HEK293 (cell line): Measurements from ENCODE around the gene PRRT2.

Source experiments
- CTCF ChIA-PET: fragments of 350-600 bp; formaldehyde crosslinking; extraction: SDS; loops from one replicate; lab custom pipeline; 2021; ENCODE audit warnings: antibody characterized with exemption; lab: Yijun Ruan, JAX
- POLR2A ChIA-PET: fragments of 300-600 bp; formaldehyde crosslinking; extraction: SDS; loops from one replicate; lab custom pipeline; 2020; ENCODE audit warnings: antibody characterized with exemption, inconsistent platforms; lab: Yijun Ruan, JAX
- H3K27ac ChIP-seq: fragments of 200-500 bp; sonication (Bioruptor generic); 2 replicates; pipeline ENCODE4 v1.5.1; 2014; ENCODE audit warnings: low read depth, low read length, control low read depth, inconsistent platforms; ENCODE audit errors: extremely low read depth
- H3K36me3 ChIP-seq, 2 experiments: fragments of 200-500 bp in 1 of 2; sonication (Bioruptor generic) in 1 of 2; 1 replicate in 1 of 2; 2 replicates in 1 of 2; pipeline ENCODE4 v1.5.1; 2014 to 2017; ENCODE audit warnings: inconsistent platforms in 2 of 2, low read length in 2 of 2; ENCODE audit not compliant: control insufficient read depth in 2 of 2, insufficient read depth in 1 of 2
- H3K4me1 ChIP-seq: fragments of 200-500 bp; sonication (Bioruptor generic); 2 replicates; pipeline ENCODE4 v1.5.1; 2014; ENCODE audit warnings: mild to moderate bottlenecking, low read length, inconsistent platforms; ENCODE audit not compliant: control insufficient read depth, insufficient read depth
- H3K4me3 ChIP-seq: 2 replicates; pipeline ENCODE4 v1.5.1; 2011; ENCODE audit warnings: low read depth, mild to moderate bottlenecking, control low read depth, low read length, moderate library complexity
- H3K9me3 ChIP-seq: fragments of 200-500 bp; sonication (Bioruptor generic); 2 replicates; pipeline ENCODE4 v1.5.1; 2014; ENCODE audit warnings: low read depth, low read length, inconsistent platforms; ENCODE audit not compliant: control insufficient read depth, insufficient read depth
- AEBP2 ChIP-seq: fragments of 450-650 bp; formaldehyde crosslinking; IDR thresholded peaks from 2 replicates; pipeline ENCODE4 v1.5.1; 2016; ENCODE audit warnings: missing biosample characterization, missing genetic modification characterization, borderline replicate concordance
- GLI4 ChIP-seq: fragments of 450-650 bp; formaldehyde crosslinking; IDR thresholded peaks from 2 replicates; pipeline ENCODE4 v1.5.1; 2016; ENCODE audit warnings: missing biosample characterization, missing genetic modification characterization
- HOXA7 ChIP-seq: sonication (generic); formaldehyde crosslinking; IDR thresholded peaks from 2 replicates; pipeline ENCODE4 v1.8.1; 2022; ENCODE audit warnings: missing genetic modification reagents, borderline replicate concordance
- PBX3 ChIP-seq: sonication (generic); formaldehyde crosslinking; IDR thresholded peaks from 2 replicates; pipeline ENCODE4 v1.8.1; 2022; ENCODE audit warnings: mild to moderate bottlenecking, moderate library complexity, missing genetic modification reagents
- PRDM6 ChIP-seq: fragments of 450-650 bp; formaldehyde crosslinking; IDR thresholded peaks from 2 replicates; pipeline ENCODE4 v1.5.1; 2017; ENCODE audit warnings: missing biosample characterization, missing genetic modification characterization
- SP3 ChIP-seq: fragments of 450-650 bp; formaldehyde crosslinking; IDR thresholded peaks from 2 replicates; pipeline ENCODE4 v1.5.1; 2016; ENCODE audit warnings: missing biosample characterization, missing genetic modification characterization
- WT1 ChIP-seq: fragments of 450-650 bp; formaldehyde crosslinking; IDR thresholded peaks from 2 replicates; pipeline ENCODE4 v1.5.1; 2016; ENCODE audit warnings: missing biosample characterization, missing genetic modification characterization
- ZNF133 ChIP-seq: fragments of 450-650 bp; formaldehyde crosslinking; IDR thresholded peaks from 2 replicates; pipeline ENCODE4 v1.5.1; 2016; ENCODE audit warnings: missing biosample characterization, missing genetic modification characterization
- ZNF146 ChIP-seq: fragments of 450-650 bp; formaldehyde crosslinking; IDR thresholded peaks from 2 replicates; pipeline ENCODE4 v1.5.1; 2016; ENCODE audit warnings: missing biosample characterization, missing genetic modification characterization
- ZNF274 ChIP-seq, 2 experiments: fragments of 200-500 bp in 1 of 2; fragments of 450-650 bp in 1 of 2; sonication (Bioruptor generic) in 1 of 2; formaldehyde crosslinking in 1 of 2; IDR thresholded peaks; 2 replicates each; pipeline versions ENCODE4 v1.5.1 to v1.6.1; 2014 to 2016; ENCODE audit warnings: borderline replicate concordance in 1 of 2, inconsistent platforms in 1 of 2, low read length in 1 of 2, missing biosample characterization in 1 of 2, missing genetic modification characterization in 1 of 2
- ZNF585B ChIP-seq: fragments of 450-650 bp; formaldehyde crosslinking; IDR thresholded peaks from 2 replicates; pipeline ENCODE4 v1.5.1; 2016; ENCODE audit warnings: missing biosample characterization, missing genetic modification characterization
- ZNF658 ChIP-seq: fragments of 450-650 bp; formaldehyde crosslinking; IDR thresholded peaks from 2 replicates; pipeline ENCODE4; 2016; ENCODE audit warnings: missing biosample characterization, missing genetic modification characterization
- ZNF664 ChIP-seq: fragments of 450-650 bp; formaldehyde crosslinking; IDR thresholded peaks from 2 replicates; pipeline ENCODE4 v1.5.1; 2016; ENCODE audit warnings: missing biosample characterization, missing genetic modification characterization
- ZNF768 ChIP-seq: fragments of 450-650 bp; formaldehyde crosslinking; IDR thresholded peaks from 2 replicates; pipeline ENCODE4 v1.5.1; 2018; ENCODE audit warnings: missing biosample characterization, mild to moderate bottlenecking, missing genetic modification characterization
- ZNF791 ChIP-seq: fragments of 450-650 bp; formaldehyde crosslinking; IDR thresholded peaks from 2 replicates; pipeline ENCODE4 v1.5.1; 2016; ENCODE audit warnings: missing biosample characterization, missing genetic modification characterization
- ZNF837 ChIP-seq: fragments of 450-650 bp; formaldehyde crosslinking; IDR thresholded peaks from 2 replicates; pipeline ENCODE4 v1.5.1; 2016; ENCODE audit warnings: missing biosample characterization, missing genetic modification characterization

The PRRT2 gene

GRCh38 chr16:29864205-29864604, 52.2 kb downstream of the PRRT2 start:
- Histone ChIP-seq H3K4me1 (no peaks in the 10 kb centered on the region), H3K36me3 (peaks cover 4 to 23% of the 10 kb centered on the region in 2 experiments; a peak in 2 of 3 replicates), H3K27ac (no peak overlapping the region), H3K4me3 (no peak overlapping the region), H3K9me3 (no peaks in the 10 kb centered on the region)
- ChIA-PET POLR2A (interaction anchor here (0.7 to 1.9 kb wide), 4 partner anchors 8 to 167 kb away, joined by 3 to 9 read pairs (median 4); no protein-coding TSS in a partner anchor), CTCF (interaction anchor here (0.6 to 2.0 kb wide), 4 partner anchors 12 to 878 kb away, joined by 4 to 7 read pairs (median 4); no protein-coding TSS in a partner anchor)
- TF ChIP-seq ZNF768 = no peak
- no peak for TF ChIP-seq AEBP2 (tag by site-specific recombination)
- no peak for TF ChIP-seq ZNF658
- TF ChIP-seq HOXA7 (CRISPR knock-in tag) = no peak
- TF ChIP-seq SP3 = no peak
- no peak for TF ChIP-seq ZNF146 (tag by site-specific recombination)
- no peak for TF ChIP-seq ZNF791 (tag by site-specific recombination)
- TF ChIP-seq GLI4 = no peak
- TF ChIP-seq ZNF274 (IDR thresholded peaks at IDR 0.05; ENCODE audit: low read length) = no peak
- no peak for TF ChIP-seq ZNF274 (tag by site-specific recombination; IDR thresholded peaks at IDR 0.05; ENCODE audit: borderline replicate concordance)
- TF ChIP-seq ZNF664 = no peak
- no peak for TF ChIP-seq ZNF585B (tag by site-specific recombination)
- TF ChIP-seq PRDM6 (tag by site-specific recombination) = no peak
- TF ChIP-seq ZNF837 (tag by site-specific recombination) = no peak
- TF ChIP-seq ZNF133 (tag by site-specific recombination) = no peak
- TF ChIP-seq PBX3 (CRISPR knock-in tag) = no peak
- TF ChIP-seq WT1 (tag by site-specific recombination) = no peak
